ENCODE results near the gene FSTL4. TPM values are rescaled to one million over a fixed set of nuclear protein-coding genes. Genes with fewer than 3 reads are reported as not detected.
A peak's percentile ranks its signal among the peaks of the same experiment; 100 is the strongest.
"Not testable (repeated sequence)": the region's sequence is repeated elsewhere in the genome, so short reads cannot be mapped to it uniquely, and the experiment has no call there.

The FSTL4 gene
- polyA plus RNA-seq, 4 donors, result 0.78 to 1.2 (median 0.99) TPM

- no peak for DNase-seq (ENCODE audit: low read depth in 4 of 4, low spot score in 2 of 4)
Measured at GRCh38 chr5:133559960-133560359, 52.4 kb downstream of the FSTL4 start.

GRCh38 chr5:133556551-133556950 is 55.8 kb downstream of the FSTL4 start:
- no peak for DNase-seq (ENCODE audit: low read depth in 4 of 4, low spot score in 2 of 4)

- DNase-seq (ENCODE audit: low read depth in 4 of 4, low spot score in 2 of 4), result no peak
Measured at GRCh38 chr5:133554279-133554678, 58.1 kb downstream of the FSTL4 start.

- peak in 3 of 4 donors; percentile 4 to 16 (median 11) for DNase-seq (ENCODE audit: low read depth in 4 of 4, low spot score in 2 of 4)
Measured at GRCh38 chr5:133552925-133553525, 59.3 kb downstream of the FSTL4 start.

GRCh38 chr5:133546500-133546899 is 65.8 kb downstream of the FSTL4 start:
- no peak for DNase-seq (ENCODE audit: low read depth in 4 of 4, low spot score in 2 of 4)

- no peak for DNase-seq (ENCODE audit: low read depth in 4 of 4, low spot score in 2 of 4)
Measured at GRCh38 chr5:133544346-133544745, 68.0 kb downstream of the FSTL4 start.

- DNase-seq (ENCODE audit: low read depth in 4 of 4, low spot score in 2 of 4), result no peak
Measured at GRCh38 chr5:133539818-133540217, 72.5 kb downstream of the FSTL4 start.

- DNase-seq (ENCODE audit: low read depth in 4 of 4, low spot score in 2 of 4), result no peak
Measured at GRCh38 chr5:133538718-133539117, 73.6 kb downstream of the FSTL4 start.

GRCh38 chr5:133535241-133535929 is 77.0 kb downstream of the FSTL4 start:
- DNase-seq (ENCODE audit: low read depth in 4 of 4, low spot score in 2 of 4), result not testable (repeated sequence)

GRCh38 chr5:133534566-133534965 is 77.8 kb downstream of the FSTL4 start:
- DNase-seq (ENCODE audit: low read depth in 4 of 4, low spot score in 2 of 4), result no peak

GRCh38 chr5:133533541-133533940 is 78.8 kb downstream of the FSTL4 start:
- DNase-seq (ENCODE audit: low read depth in 4 of 4, low spot score in 2 of 4), result no peak

- no peak for DNase-seq (ENCODE audit: low read depth in 4 of 4, low spot score in 2 of 4)
Measured at GRCh38 chr5:133531594-133531993, 80.7 kb downstream of the FSTL4 start.

GRCh38 chr5:133531178-133531577 is 81.2 kb downstream of the FSTL4 start:
- DNase-seq (ENCODE audit: low read depth in 4 of 4, low spot score in 2 of 4), result no peak

- DNase-seq (ENCODE audit: low read depth in 4 of 4, low spot score in 2 of 4), result no peak
Measured at GRCh38 chr5:133530270-133530669, 82.1 kb downstream of the FSTL4 start.

GRCh38 chr5:133528841-133529240 is 83.5 kb downstream of the FSTL4 start:
- DNase-seq (ENCODE audit: low read depth in 4 of 4, low spot score in 2 of 4), result no peak

- DNase-seq (ENCODE audit: low read depth in 4 of 4, low spot score in 2 of 4), result no peak
Measured at GRCh38 chr5:133527311-133527710, 85.0 kb downstream of the FSTL4 start.

GRCh38 chr5:133526368-133526767 is 86.0 kb downstream of the FSTL4 start:
- DNase-seq (ENCODE audit: low read depth in 4 of 4, low spot score in 2 of 4), result no peak

- DNase-seq (ENCODE audit: low read depth in 4 of 4, low spot score in 2 of 4), result no peak
Measured at GRCh38 chr5:133525126-133525525, 87.2 kb downstream of the FSTL4 start.

- no peak for DNase-seq (ENCODE audit: low read depth in 4 of 4, low spot score in 2 of 4)
Measured at GRCh38 chr5:133524666-133525065, 87.7 kb downstream of the FSTL4 start.

GRCh38 chr5:133523961-133524586 is 88.3 kb downstream of the FSTL4 start:
- no peak for DNase-seq (ENCODE audit: low read depth in 4 of 4, low spot score in 2 of 4)

GRCh38 chr5:133523013-133523658 is 89.2 kb downstream of the FSTL4 start:
- DNase-seq (ENCODE audit: low read depth in 4 of 4, low spot score in 2 of 4), result no peak

Measured in left renal cortex interstitium (tissue), 4 donors.